22Rv1 (cell line): Measurements from ENCODE around the gene SLC22A12.

Experiments used
- H3K27ac ChIP-seq: fragments of 450-650 bp; 2 replicates; pipeline ENCODE4 v1.5.1; 2017
- CTCF ChIP-seq: fragments of 450-650 bp; IDR thresholded peaks from 2 replicates; pipeline ENCODE4 v1.5.1; 2017; ENCODE audit warnings: mild to moderate bottlenecking
- ZFX ChIP-seq: fragments of 450-650 bp; IDR thresholded peaks from 2 replicates; pipeline ENCODE4 v1.6.1; 2017; ENCODE audit warnings: antibody characterized with exemption, borderline replicate concordance

SLC22A12 gene

GRCh38 chr11:64633555-64634159 is 42.6 kb downstream of the SLC22A12 start:
- no peak for TF ChIP-seq ZFX
- no peak for TF ChIP-seq CTCF
- H3K27ac ChIP-seq, result no peak overlapping the region

GRCh38 chr11:64637334-64638017 is 46.5 kb downstream of the SLC22A12 start:
- no peak for TF ChIP-seq CTCF
- TF ChIP-seq ZFX, result no peak

GRCh38 chr11:64638018-64638665 is 47.1 kb downstream of the SLC22A12 start:
- no peak overlapping the region for H3K27ac ChIP-seq
- TF ChIP-seq CTCF (no peak), ZFX (no peak)

More at GRCh38 chr11:64637334-64638017, 46.5 kb downstream of the SLC22A12 start:
- no peak overlapping the region for H3K27ac ChIP-seq

- H3K27ac ChIP-seq, result no peak overlapping the region
- TF ChIP-seq ZFX (no peak), CTCF (no peak)
Measured at GRCh38 chr11:64638829-64639228, 47.8 kb downstream of the SLC22A12 start.

- H3K27ac ChIP-seq, result no peak overlapping the region
- TF ChIP-seq CTCF (no peak), ZFX (no peak)
Measured at GRCh38 chr11:64639885-64640284, 48.9 kb downstream of the SLC22A12 start.

- H3K27ac ChIP-seq, result no peak overlapping the region
- TF ChIP-seq CTCF, result no peak
- TF ChIP-seq ZFX, result no peak
Measured at GRCh38 chr11:64641596-64642417, 50.8 kb downstream of the SLC22A12 start.

- TF ChIP-seq CTCF (no peak), ZFX (no peak)
- no peak overlapping the region for H3K27ac ChIP-seq
Measured at GRCh38 chr11:64642418-64642735, 51.4 kb downstream of the SLC22A12 start.
